HG03342 (cell line): ENCODE measurements around the gene OPTC.

Experiments
- ATAC-seq: cut with Tn5 transposase; IDR thresholded peaks from one replicate; pipeline ENCODE4 v1.9.1; 2021; ENCODE audit warnings: mild to moderate bottlenecking, moderate library complexity; ENCODE audit not compliant: unreplicated experiment

Gene OPTC

DNA sequence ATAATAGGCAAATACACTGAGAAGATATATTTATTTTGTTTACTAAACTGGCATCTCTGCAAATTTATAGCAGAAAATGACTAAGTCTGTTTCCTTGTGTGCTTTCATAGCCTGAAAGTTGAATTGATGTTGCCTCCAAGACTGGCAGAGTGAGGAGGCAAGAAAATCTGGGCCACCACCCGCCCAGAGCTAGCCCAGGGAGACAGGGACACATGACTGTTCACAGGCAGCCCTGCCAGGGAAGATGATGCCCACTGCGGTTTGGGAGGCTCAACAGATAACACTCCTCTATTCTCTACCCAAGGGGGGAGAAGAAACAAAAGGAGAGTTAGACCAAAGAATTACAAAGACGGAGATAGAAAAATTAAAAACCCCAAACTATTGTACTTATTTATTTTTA, 37.1 kb downstream of the OPTC start:
- no peak for ATAC-seq

DNA sequence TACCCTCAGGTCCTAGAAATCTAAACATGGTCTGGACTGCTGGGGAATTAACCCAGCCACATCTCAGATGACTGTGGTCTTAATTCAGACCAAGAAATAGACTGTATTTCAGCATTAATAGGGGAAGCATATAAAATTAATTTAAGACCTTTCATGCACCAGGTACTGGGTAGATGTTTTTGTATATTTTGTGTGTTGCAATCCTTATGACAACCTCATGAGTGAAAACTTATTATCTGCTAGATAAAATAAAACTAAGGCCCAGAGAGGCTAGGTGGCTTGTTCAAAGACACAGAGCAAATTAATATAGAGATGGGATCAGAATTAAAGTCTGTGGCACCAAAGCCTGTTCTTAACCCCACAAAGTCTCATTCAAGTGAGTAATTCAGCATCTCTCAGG, 40.1 kb downstream of the OPTC start:
- ATAC-seq = no peak

DNA sequence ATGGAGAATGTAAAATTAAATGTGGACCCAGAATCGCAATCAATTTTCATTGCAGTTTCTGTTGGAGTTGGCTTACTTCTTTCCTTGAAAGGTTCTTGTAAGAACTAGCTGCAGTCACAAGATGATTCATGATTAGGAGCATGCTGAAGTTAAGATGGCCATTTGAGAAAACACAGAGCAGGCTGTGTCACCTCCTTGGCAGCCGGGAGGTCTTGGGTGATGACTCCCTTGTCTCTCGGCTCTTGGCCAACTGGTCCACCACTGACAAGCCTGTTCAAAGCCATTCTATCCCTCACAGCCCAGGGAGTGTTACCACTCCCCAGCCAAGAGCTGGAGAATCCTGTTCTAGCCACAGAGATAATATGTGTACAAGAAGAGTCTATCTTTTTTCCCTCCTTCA, 40.6 kb downstream of the OPTC start:
- ATAC-seq = no peak

DNA sequence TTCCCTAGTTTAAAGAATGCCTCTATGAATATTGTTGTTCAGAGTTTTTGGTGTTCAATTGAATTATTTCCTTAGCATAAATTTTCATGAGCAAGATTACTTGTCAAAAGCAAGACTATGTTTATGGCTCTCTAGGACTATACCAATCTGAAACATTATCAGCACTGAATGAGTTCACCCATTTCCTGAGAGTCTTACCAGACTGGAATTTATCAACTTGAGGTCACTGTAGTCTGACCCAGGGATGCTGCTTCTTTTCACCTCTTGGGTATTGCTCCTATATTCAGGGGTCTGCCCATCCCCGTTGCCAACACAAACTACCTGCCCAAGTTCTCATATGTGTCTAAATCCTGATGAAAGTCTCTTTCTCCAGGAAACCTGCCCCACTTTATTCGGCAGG, 42.6 kb downstream of the OPTC start:
- no peak for ATAC-seq

DNA sequence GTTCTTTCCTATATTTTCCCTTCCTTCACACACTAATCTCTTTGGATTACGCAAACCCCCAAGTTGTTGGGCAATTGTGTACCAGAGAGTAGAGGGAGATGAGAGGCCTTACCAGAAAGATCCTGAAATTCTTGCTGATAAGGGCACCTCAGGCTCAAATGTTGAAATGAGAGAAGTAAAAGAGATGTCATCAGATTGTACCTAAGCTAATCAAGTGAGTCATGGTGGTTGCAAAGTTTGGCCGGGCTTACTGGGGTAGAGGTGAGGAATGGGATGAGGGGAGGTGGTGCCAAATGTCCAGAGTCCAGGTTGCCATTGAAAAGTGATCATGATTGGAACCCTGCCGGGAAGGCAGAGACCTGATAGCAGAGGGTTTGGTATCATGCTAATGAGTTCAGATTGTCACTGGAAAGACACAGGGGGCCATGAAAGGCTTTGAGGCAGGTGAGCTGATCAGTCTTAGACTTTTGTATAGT, 43.1 kb downstream of the OPTC start:
- no peak for ATAC-seq

DNA sequence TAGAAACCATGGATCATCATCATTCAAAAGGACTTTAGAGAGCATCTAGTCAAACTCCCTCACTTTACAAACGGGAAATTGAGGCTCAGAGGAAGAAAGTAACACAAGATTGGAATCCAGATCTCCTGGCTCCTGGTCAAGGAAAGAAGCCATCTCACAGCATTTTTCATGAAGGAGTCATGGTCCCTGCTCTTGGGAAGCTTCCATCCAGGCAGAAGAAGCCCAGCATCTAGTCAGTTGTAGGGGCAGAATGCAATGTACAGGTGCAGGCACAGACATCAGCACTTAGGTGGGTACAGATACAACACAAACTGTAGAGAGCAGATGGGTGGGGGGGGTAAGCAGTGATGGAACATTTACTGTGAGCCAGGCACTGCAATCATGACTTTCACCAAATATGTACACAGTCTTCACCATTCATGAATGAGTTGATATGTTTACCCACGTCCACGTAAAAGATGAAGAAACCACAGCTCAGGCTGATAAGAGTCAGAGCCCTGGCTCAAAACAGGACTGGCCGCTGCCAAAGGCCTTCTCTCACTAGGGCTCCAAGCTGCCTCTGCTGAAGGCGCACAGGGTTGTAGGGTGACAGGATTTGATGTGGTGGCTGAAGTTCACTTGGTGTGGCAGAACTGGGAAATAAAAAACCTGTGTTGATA, 44.0 kb downstream of the OPTC start:
- ATAC-seq = no peak

DNA sequence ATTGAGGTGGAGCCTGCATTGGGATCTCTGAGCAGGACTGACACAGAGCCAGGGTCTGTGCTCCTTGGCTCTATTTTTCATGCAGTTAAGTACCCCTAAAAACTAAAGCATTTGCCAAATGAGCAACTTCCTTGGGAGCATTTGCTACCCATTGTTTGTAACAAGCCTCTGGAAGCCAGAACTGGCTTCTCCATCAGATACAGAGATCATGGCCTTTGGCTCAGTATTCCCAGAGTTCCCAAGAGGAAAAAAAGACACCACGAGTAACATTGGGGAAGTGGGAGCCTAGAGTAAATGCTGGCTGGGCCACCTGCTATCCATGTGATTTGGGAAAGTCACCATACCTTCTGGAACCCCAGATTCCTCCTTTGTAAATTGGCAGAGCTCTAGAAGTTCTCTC, 44.8 kb downstream of the OPTC start:
- no peak for ATAC-seq

DNA sequence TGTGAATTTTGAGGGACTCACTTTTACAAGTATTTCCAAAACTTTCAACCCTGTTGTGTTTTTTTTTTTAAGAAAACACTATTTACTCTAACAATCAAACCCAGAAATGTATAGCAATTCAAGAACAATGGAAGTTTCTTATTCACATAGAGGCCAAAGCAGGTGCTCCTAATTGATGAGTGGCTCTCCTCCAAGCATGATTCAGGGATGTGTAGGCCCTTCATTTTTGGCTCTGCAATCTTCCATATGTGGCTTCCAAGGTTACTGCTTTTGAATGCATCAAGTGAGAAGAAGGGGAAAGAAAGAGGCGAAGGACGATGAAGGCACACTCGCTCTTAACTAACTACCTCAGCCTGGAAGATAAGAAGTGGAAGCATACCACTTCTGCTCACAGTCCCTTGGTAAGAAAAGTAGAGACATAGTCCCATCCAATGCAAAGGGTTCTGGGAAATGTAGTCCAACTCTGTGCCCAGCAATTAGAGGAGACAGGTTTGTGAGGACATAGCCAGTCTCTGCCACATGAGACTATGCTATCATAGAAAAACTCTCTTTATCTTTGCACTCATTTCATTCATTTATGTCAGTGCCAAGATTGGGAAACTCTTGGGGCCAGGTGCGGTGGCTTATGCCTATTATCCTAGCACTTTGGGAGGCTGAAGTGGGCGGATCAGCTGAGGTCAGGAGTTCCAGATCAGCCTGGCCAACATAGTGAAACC, 46.0 kb downstream of the OPTC start:
- no peak for ATAC-seq

DNA sequence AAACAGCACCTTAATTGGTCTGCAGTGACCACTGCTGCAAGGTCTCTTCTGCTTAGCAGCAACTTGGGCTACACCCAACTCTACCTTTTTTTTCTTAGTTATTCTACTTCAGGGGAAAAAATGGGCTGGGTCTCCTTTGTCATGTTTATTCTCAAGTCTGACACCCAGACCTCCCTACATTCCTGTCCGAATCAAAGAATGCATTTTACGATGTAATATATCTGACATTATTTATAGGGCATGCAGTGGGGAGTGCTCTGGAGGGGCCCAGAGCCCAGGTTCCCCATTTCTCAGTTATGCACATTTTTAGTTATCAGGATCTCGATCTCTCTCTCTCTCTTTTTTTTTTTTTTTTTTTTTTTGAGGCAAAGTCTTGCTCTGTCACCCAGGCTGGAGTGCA, 50.5 kb downstream of the OPTC start:
- no peak for ATAC-seq

DNA sequence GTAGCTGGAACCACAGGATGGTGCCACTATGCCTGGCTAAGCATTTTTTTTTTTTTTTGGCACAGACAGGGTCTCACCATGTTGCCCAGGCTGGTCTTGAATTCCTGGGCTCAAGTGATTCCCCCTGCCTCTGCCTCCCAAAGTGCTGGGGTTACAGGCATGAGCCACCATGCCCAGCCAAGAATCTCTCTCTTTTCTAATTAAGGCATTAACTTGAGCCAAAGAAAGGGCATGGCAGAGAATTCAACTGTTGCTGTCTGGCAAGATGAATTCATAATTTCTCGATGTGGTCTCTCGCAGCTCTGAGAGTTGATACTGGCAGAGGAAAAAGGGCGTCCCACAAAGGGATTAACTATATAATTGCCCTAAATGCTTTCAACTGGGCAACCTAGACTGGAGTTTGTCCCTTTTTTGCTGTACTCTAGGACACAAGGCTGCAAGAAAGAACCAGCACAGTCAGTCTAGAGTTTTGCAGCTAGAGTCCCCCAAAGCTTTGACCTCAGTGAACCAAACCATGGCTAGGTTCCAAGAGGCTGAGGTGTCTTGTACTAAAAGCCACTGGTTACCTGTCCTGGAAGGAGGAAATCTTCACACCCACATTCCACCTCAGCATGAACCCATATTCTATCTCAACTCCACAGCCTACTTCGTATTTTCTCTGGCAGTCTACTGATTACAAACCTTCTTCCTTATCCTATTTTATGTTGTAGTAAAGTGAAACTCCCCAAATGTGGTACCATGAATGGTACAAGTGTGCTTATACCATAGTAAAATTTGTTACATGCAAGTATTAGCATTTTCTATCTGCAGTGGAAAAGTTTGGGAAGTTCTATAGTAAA, 51.2 kb downstream of the OPTC start:
- no peak for ATAC-seq

DNA sequence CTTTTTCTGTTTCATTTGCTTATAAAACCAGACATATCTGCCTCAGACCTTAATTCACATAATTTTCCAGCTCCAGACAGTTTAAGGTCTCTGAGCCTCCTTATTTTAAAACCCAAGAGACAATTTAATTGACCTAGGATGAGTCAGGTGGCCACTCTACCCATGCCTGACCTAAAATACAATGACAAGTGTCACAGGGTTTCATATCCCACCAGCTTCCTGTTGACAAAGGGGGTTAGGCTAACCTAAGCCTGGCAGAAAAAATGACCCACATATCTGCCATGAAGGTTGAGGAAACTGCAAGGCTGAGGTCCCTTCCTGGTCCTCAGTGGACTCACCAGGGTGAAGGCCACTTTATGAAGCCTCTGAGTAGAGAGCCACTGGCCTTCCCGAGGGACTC, 52.3 kb downstream of the OPTC start:
- no peak for ATAC-seq

DNA sequence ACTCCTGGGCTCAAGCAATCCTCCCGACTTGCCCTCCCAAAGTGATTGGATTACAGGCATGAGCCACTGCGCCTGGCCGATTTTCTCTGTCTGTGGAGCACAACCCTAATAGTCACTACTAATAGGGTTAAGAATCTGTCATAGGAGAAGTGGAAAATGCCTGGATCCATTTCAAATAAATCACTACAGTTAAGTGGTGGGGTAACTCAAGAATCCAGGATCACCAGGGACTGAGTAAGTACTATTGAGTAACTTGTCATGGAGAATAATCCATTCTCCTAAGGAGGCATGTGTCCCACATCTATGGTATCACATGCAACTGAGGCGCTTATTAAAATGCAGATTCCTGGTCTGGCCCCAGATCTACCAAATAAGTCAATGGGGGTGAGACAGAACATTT, 53.2 kb downstream of the OPTC start:
- no peak for ATAC-seq

DNA sequence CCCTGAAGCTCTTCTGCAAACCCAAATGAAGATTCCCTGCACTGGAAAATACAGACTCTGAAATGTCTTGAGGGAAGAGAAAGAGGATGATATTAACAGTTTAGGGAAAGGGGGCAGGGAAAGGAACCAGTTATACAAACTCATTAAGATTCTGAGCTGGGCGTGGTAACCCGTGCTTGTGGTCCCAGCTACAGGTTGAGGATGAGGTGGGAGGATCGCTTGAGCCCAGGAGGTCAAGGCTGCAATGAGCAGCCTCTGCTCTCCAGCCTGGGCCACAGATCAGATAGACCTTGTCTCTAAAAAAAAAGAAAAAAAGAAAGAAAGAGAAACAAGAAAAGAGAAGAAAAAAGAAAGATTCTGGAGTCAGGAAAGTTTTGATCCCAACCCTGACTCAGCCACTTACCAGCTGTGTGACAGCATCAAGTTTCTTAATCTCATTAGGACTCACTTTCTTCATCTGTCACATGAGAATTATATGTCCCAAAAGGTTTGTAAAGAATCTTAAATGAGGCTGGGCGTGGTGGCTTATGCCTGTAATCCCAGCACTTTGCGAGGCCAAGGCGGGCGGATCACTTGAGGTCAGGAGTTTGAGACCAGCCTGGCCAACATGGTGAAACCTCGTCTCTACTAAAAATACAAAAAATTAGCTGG, 53.9 kb downstream of the OPTC start:
- ATAC-seq = no peak

DNA sequence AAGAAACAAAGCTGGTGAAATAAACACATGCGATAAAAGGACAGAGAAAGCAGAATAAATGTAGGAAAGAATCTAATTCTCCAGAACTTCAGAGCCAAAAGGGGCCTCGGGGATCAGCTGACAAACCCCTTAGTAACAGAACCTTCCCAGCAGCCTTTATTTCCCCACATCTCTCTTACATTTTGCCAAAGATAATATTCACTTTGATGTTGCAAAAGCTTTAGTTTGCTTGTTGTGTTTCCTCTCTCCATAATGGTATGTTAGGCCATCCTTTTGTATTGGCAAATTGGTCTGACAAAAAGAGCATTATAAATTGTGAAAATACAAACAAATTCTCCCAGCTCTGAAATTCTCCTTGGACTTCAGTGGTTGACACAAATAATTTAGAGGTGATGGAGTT, 54.9 kb downstream of the OPTC start:
- no peak for ATAC-seq

DNA sequence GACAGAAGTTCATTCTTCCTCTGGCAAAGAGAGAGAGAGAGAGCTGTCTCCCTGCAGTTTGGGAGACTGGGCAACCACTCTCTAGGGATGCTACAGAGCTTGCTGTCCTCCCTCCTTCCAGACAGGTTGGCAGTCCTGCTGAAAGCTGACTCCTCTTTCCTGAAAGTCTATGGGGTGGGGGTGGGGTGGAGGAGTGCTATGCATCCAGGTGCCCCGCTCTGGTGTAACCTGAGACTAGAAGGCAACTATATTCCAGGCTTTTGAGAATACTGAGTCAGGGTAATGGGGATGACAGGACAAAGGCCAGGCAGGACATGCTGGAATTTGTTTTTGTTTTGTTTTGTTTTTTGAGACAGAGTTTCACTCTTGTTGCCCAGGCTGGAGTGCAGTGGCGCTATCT, 55.4 kb downstream of the OPTC start:
- no peak for ATAC-seq

DNA sequence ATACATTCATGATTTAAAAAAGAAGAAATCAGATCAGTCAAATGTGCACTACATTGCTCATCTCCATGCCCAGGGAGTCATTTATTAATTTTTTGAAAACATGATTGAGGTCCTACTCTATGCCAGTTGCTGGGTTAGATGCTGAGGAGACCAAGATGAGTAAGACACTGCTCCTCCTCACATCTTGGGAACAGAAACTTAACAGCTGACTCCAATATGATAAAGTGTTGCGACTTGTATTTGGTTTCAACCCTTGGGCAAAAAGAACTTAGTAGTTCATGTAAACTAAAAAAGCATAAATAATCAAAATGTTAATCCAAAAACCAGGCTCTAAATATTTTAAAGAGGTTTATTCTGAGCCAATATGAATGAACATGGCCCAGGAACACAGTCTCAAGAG, 56.9 kb downstream of the OPTC start:
- no peak for ATAC-seq

DNA sequence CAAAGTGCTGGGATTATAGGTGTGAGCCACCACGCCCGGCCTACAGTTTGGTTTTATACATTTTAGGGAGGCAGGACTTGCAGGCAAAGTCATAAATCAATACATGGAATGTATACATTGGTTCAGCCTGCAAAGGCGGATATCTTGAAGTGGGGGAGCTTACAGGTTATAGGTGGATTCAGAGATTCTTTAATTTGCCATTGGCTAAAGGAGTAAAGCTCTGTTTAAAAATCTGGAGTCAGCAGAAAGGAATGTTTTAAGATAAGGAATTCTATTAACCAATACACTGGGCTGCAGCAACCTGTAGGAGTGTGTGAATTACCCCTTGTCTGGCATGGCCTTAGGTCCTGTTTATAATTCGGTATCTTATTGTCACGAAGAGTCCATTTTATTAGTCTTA, 57.6 kb downstream of the OPTC start:
- ATAC-seq = no peak

DNA sequence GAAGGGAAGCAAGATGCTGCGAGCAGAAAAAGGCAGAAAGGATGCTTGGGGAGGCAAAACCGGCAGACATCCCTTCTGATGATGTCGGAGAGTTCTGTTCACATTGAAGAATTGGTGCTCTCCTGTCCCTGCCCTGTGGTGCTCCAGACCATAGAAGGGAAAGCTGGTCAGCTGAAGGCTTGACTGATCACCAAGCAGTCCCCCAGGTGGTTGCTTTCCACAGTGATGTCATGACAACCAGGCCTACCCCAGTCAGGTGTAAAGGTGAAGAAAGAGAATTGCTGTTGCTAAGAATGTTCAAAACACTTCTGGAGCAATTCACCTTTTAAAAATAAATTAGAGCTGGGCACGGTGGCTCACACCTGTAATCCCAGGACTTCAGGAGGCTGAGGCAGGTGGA, 59.5 kb downstream of the OPTC start:
- no peak for ATAC-seq

DNA sequence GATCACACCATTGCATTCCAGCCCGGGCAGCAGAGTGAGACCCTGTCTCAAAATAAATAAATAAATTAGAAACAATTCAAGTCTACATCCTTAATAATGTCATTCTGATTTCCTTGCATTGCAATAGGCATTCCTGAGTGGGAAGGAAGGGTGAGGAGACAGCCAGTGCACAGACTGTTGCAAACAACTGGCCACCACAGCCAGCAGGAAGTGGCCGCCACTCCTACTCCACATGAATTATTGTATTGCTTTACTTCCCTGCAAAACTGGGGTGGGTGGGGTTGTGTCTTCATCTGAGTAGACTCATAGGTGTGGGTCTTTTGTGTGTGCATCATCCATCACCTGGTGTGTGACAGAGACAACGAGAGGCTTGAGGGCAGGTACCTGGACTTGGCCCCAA, 60.1 kb downstream of the OPTC start:
- ATAC-seq = no peak

DNA sequence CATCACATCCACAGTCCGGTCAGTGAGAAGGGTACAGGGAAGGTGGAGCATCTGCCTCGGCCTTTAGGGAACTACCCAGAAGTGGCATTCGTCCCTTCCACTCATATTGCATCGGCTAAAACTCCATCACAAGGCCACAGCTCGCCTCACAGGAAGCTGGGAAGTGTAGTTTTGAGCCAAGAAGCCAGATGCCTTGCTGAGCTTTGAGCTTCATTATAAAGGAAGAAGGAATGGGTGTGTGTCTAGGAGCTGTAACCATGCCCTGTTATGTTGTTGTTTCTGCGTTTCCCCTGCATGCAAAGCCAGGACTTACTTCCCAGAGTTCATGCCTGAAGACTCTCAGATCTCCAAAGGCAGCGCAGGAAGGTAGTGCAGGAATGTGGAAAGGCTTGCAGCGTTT, 61.1 kb downstream of the OPTC start:
- no peak for ATAC-seq

DNA sequence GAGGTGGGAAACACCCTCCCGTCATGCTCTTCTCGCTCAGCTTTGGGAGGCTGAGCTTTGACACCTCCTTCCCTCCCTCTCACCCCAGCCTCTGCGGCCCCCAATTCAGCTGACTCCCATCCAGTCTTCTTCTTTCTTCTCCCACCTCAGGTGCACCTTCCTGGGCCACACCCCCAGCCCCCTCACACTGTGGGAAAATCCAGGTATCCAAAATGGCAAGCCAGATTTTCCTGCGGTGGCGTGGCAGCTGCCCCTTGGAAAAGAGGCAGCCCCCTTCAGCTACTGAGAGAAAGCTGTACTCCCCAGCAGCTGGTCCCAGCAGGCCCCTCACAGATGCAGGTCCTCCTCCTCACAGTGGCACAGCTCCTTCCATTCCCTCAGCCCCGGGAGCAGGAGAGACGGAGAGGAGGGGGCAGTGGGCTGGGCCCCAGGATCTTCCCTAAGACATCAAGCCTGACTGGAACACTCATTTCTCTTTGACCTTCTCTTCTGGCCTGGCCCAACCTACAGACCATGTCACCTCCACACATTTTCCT, 61.6 kb downstream of the OPTC start:
- no peak for ATAC-seq
